Neuron (in vitro differentiated cells): ENCODE results near the gene NOS3.

Source experiments
- H2AFZ ChIP-seq: one replicate; pipeline ENCODE4 v1.6.1; 2013; ENCODE audit warnings: low read depth, mild to moderate bottlenecking, inconsistent platforms, low read length, moderate library complexity
- H3K27me3 ChIP-seq: one replicate; pipeline ENCODE4 v1.6.1; 2013; ENCODE audit warnings: low read length; ENCODE audit not compliant: insufficient read depth
- H3K36me3 ChIP-seq: one replicate; pipeline ENCODE4 v1.6.1; 2013; ENCODE audit warnings: low read length; ENCODE audit not compliant: insufficient read depth
- H3K4me1 ChIP-seq: one replicate; pipeline ENCODE4 v1.6.1; 2013; ENCODE audit warnings: low read length; ENCODE audit not compliant: insufficient read depth
- H3K4me3 ChIP-seq: 2 replicates; pipeline ENCODE4 v1.5.1; 2013; ENCODE audit warnings: mild to moderate bottlenecking, low read length, moderate library complexity
- H3K9me3 ChIP-seq: one replicate; pipeline ENCODE4 v1.6.1; 2013; ENCODE audit warnings: low read length

NOS3 gene

DNA sequence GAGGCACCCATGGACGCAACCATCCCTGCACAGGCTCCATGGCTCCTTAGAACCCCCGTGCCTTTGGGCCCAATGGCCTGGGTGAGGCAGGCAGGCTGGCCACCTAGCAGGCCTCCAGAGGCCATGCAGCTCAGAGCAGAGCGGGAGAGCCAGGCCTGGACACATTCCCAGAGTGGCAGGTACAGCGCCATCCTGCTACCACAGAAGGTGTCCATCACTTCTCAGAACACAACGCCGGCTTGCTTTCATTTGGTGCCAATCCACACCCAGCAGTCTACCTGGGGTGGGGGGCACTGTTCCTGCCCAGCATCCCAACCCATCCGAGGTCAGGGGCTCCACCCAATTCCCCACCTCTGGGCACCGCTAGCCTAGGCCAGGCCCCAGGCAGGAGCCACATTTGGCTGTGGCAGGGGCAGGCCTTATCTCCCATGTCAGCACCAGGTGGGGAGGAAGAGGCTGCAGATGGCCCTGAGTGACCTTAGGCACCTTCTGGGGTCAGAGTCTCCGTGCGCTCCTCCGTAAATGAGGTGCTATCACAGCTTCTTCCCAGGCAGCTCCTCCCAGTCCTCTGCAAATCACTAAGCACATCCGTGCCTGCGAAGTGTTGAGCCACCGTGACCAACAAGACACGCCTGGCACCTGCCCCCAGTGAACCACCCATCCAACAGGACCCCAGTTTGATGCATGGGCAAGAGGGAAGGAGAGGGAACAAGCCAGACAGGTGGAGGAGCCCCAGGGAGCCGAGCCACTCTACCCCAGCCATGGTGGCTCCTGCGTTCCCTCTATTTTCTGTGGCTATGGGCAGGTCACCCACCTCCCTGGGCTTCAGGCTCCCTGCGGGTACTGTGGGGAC, 26.9 kb upstream of the NOS3 start:
- Histone ChIP-seq H3K36me3 (no peaks in the 10 kb centered on the region), H3K27me3 (no peaks in the 10 kb centered on the region), H3K4me1 (peaks cover 28% of the 10 kb centered on the region), H3K9me3 (no peaks in the 10 kb centered on the region), H2AFZ (no peak overlapping the region), H3K4me3 (no peak overlapping the region)

DNA sequence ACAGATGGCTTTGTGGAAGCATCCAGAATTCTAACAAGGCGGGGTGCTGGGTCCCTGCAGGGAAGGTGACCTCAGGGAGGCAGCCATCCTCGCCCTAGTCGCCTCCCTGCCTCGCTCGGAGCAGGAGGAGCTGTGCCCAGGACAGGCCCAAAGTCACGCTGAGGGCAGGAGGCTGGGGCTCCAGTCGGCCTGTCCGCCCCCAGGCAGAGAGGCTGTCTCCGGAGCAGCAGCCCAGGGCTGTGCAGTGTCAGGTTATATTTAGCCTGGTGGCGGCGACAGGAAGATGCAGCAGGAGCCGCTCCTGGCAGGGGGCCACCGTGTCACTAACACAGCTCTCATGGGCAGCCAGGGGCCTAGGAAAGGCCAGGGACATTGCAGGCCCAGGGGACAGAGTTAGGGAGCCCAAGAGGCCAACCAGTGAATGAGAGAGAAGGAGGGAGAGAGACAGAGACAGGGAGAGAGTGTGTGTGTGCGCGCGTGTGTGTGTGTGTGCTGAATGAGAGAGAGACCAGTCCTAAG, 26.2 kb upstream of the NOS3 start:
- no peaks in the 10 kb centered on the region for H3K9me3 ChIP-seq
- H3K36me3 ChIP-seq = no peaks in the 10 kb centered on the region
- H3K27me3 ChIP-seq = no peaks in the 10 kb centered on the region
- H3K4me1 ChIP-seq = peaks cover 28% of the 10 kb centered on the region
- no peak overlapping the region for H2AFZ ChIP-seq
- no peak overlapping the region for H3K4me3 ChIP-seq

DNA sequence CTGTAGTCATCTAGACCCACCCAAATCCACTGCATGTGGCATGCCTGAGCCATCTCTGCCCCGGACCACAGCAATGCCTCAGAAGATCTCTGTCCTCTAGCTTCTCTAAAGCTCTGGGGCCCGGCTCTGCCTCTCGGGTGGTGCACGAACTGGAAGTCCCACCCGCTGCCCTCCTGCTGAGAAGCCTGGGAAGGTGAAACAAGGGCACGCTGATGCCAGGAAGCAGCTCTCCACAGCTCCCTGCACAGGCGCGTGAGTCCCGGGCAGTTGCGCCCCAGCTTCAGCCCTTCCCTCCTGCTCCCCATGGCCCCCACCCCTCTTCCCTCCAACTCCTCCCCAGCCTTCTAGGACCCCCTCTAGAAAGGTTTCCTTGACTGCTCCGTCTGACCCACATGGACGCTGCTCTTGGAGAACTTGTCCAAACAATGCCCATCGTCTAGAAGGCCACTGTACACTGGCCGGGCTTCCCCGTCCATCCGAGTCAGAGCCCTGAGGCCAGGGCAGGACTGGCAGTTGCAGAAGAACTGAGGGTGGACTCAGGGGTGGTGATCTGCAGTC, 25.5 kb upstream of the NOS3 start:
- no peaks in the 10 kb centered on the region for H3K27me3 ChIP-seq
- H3K9me3 ChIP-seq = no peaks in the 10 kb centered on the region
- H3K4me1 ChIP-seq = peaks cover 29% of the 10 kb centered on the region
- no peaks in the 10 kb centered on the region for H3K36me3 ChIP-seq
- no peak overlapping the region for H3K4me3 ChIP-seq
- H2AFZ ChIP-seq = no peak overlapping the region

DNA sequence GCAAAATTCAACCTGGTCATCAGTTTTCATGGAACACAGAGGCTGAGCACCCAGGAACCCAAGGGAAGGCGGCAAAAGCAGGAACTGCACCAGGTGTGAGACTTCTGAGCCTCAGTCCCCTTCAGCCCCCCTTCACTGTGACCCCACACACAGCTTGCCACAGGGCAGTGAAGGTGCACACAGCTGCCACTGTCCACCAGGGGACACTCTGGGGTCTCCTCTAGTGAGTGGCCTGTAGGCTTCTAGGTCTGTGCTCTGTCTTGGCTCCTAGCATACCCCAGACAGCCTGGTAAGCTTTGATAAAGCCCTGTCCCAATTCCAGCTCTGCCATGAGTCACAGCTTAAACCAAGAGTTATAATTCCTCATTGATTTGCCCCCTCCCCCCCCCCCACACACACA, 24.8 kb upstream of the NOS3 start:
- H3K9me3 ChIP-seq = no peaks in the 10 kb centered on the region
- H3K4me3 ChIP-seq = no peak overlapping the region
- no peak overlapping the region for H2AFZ ChIP-seq
- H3K27me3 ChIP-seq = no peaks in the 10 kb centered on the region
- peaks cover 35% of the 10 kb centered on the region for H3K4me1 ChIP-seq
- no peaks in the 10 kb centered on the region for H3K36me3 ChIP-seq

DNA sequence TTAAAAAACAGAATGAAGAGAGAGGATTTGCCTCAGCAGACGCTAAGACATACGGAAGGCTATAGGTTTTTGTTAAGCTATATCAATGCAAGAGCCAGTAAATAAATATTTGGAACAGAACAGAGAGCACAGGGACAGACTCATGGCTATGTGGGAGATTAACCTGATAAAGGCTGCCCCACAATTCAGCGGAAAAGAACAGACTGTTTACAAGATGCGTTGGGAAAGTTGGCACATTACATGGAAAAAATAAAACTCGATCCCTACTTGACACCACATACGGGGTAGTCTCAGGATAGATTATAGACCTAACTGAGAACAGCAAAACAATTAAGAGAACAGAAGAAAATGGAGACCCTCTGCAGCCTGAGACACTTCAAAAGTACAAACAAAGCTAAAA, 23.5 kb upstream of the NOS3 start:
- no peak overlapping the region for H2AFZ ChIP-seq
- H3K36me3 ChIP-seq = no peaks in the 10 kb centered on the region
- no peak overlapping the region for H3K4me3 ChIP-seq
- H3K4me1 ChIP-seq = peaks cover 40% of the 10 kb centered on the region
- H3K27me3 ChIP-seq = no peaks in the 10 kb centered on the region
- no peaks in the 10 kb centered on the region for H3K9me3 ChIP-seq

DNA sequence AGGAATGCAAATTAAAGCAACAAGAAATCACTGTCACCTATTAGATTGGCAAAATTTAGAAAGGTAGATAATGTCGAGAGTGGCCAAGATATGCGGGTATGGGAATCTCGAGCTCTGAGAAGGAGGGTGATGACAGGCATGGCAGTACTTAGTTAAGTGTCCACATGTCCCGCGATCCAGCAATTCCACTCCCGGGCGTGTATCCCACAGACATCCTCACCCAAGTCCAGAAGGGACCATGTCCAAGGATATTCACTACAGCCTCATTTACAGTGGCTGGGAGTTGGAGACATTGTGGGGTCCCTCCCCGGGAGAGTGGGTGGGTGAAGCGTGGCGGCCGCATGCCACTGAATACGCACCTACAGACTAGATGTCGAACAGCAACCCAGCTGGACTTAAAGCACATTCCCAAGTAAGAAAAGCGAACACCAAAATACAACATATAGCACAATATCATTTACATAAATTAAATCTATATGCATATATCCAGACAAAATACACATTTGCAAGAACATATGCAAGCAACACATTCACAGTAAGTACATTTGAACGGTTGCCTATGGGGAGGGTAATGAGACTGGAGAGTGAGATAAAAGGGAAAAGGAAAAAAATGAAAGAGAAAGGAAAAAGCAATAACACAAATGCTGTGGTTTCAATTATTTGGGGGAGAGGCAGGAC, 22.6 kb upstream of the NOS3 start:
- no peaks in the 10 kb centered on the region for H3K27me3 ChIP-seq
- no peaks in the 10 kb centered on the region for H3K9me3 ChIP-seq
- H3K4me3 ChIP-seq = no peak overlapping the region
- peaks cover 36% of the 10 kb centered on the region for H3K4me1 ChIP-seq
- no peaks in the 10 kb centered on the region for H3K36me3 ChIP-seq
- H2AFZ ChIP-seq = no peak overlapping the region

DNA sequence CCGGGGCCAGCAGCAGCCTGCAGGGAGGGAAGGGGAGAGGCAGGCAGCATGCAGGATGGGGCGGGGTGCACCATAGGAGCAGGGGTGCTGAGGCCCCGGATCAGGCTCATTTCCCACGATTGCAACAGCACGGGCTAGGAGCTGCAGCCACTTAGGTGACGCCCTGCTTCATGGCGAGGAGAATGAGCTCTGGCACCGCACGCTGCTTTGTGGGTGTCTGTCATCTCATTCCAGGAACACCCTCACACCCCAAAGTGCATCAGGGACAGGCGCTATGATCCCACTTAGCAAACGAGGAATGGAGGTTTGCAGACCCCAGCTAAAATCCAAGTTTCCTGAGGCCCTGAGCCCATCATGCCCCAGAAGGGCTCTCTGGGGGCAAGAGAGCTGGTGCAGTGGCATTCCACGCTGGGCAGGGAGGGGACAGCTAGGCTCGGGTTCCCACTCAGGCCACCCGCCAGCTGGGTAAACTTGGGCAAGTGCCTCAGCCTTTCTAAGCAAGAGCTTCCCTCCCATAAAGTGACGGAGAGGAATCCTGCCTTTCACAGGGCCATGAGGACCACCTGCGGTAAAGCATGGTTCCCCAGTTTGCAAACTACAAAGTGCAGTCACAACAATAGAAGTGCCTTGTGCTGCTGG, 22.0 kb upstream of the NOS3 start:
- no peak overlapping the region for H2AFZ ChIP-seq
- H3K4me3 ChIP-seq = no peak overlapping the region
- no peaks in the 10 kb centered on the region for H3K27me3 ChIP-seq
- no peaks in the 10 kb centered on the region for H3K36me3 ChIP-seq
- no peaks in the 10 kb centered on the region for H3K9me3 ChIP-seq
- peaks cover 35% of the 10 kb centered on the region for H3K4me1 ChIP-seq

DNA sequence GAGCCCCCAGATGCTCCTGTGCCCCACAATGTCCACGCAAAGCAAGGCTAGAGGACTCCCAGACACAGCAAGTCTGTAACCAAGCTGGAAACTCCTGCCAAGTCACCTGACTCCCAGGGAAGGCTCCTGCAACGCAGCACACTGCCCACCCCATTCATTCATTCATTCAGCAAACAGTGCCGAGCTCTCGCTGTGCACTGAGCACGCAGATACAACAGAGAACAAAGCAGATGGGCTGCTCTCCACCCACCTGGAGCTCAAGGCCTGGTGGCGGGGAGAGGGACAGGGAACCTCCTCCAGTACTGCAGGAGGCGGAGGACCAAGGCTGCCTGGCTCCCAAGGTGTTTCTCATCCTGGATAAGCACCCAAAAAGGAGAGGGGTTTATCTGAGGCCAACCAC, 21.3 kb upstream of the NOS3 start:
- H2AFZ ChIP-seq = no peak overlapping the region
- H3K9me3 ChIP-seq = no peaks in the 10 kb centered on the region
- H3K36me3 ChIP-seq = no peaks in the 10 kb centered on the region
- no peak overlapping the region for H3K4me3 ChIP-seq
- H3K4me1 ChIP-seq = peaks cover 31% of the 10 kb centered on the region
- no peaks in the 10 kb centered on the region for H3K27me3 ChIP-seq

DNA sequence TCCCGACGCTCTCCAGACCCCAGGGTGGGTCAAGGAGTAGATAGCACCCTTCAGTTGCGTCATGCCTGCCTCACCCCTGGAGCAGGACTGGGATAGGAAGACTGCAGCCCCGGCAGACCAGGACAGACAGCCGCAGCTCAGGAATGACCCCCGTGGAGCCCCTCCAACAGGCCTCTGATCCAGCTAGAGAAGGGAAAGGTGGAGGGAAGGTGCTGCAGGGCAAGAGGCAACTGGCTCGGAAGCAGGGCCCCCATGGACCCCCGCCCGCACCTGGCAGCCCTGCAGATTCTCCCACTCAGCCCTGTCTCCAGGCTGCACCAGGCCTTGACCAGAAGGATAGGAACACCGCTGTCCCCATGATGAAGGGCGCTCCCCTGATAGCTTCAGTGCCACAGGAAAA, 20.4 kb upstream of the NOS3 start:
- H3K36me3 ChIP-seq = no peaks in the 10 kb centered on the region
- H2AFZ ChIP-seq = no peak overlapping the region
- H3K9me3 ChIP-seq = no peaks in the 10 kb centered on the region
- no peak overlapping the region for H3K4me3 ChIP-seq
- H3K27me3 ChIP-seq = no peaks in the 10 kb centered on the region
- H3K4me1 ChIP-seq = peaks cover 27% of the 10 kb centered on the region

DNA sequence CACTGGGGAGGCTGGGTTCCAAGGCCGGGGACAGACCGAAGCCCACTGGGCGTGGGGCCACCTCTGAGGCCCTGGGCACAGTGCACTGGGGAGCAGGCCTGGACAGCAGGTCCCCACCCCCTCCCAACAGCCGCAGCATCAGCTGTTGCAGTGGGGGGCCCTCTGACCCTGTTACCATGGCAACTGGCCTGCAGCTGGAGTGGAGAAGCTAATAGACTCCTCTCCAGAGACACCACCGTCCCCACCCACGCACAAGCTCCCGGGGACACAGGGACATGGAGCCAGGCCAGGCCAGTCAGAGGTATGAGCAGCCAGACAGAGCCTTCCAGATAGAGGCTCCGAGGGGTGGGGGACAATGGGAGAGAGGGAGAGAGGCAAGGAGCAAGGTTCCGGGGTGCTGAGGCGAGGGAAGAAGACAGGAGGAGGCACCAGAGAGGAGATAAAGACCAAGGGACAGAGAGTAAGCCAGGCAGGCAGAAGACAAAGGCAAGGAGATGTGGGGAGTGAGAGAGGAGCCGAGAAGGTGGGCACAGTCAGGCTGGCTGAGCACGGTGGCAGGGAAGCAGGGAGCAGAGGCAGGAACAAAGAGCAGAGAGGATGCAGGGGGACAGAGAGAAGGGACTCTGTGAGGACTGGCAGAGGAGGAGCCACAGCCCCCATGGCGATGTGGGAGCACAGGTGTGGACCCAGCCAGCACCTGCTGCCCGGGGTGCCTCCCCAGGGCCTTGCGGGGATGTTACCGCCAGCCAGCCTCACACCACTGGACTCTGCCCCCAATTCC, 19.4 kb upstream of the NOS3 start:
- Histone ChIP-seq H3K4me1 (peaks cover 37% of the 10 kb centered on the region), H3K9me3 (no peaks in the 10 kb centered on the region), H3K36me3 (no peaks in the 10 kb centered on the region), H3K4me3 (no peak overlapping the region), H3K27me3 (no peaks in the 10 kb centered on the region), H2AFZ (no peak overlapping the region)

DNA sequence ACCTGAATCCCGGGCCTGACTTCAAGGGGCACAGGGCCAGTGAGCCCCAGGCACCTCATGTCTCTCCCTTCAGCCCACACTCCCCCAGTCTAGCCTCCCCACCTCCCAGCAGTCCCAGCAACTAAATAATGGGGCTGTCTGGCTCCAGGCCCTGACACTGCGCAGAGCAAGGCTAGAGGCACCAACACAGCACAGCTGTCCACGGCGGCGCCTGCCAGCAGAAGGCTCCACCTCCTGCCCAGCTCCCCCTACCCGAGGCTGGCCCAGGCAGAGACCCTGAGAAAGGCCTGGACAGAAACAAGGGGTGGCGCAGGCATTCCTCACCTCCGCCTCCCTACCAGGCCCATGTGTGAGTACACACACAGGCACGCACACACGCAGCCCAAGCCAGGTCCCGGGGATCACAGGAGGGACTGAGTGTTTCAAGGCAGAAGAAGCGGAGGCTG, 18.8 kb upstream of the NOS3 start:
- Histone ChIP-seq H2AFZ (no peak overlapping the region), H3K4me1 (peaks cover 43% of the 10 kb centered on the region), H3K27me3 (no peaks in the 10 kb centered on the region), H3K36me3 (no peaks in the 10 kb centered on the region), H3K4me3 (no peak overlapping the region), H3K9me3 (no peaks in the 10 kb centered on the region)

DNA sequence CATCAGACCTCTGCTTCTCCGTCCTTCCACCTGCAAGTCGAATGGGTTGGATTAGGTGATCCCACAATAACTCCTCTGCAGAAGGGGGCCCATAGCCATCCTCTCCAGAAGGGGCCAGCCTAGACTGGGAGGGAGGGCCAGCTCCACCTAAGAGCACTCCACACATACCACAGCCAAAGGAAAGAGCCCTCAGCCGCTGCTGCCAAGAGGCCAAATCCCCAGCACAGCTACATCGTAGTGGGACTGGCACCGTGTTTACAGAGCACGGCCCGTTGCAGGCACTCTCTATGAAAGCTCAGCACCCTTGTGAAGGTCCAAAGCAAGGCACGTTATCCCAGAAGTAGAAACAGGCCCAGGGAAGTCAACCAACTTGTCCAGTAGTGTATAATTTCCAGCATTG, 18.1 kb upstream of the NOS3 start:
- Histone ChIP-seq H3K27me3 (no peaks in the 10 kb centered on the region), H3K4me3 (no peak overlapping the region), H3K4me1 (peaks cover 47% of the 10 kb centered on the region), H3K9me3 (no peaks in the 10 kb centered on the region), H2AFZ (no peak overlapping the region), H3K36me3 (no peaks in the 10 kb centered on the region)
